ENCODE results near the gene CCDC127. TPM values are rescaled to one million over a fixed set of nuclear protein-coding genes. Genes with fewer than 3 reads are reported as not detected.
A peak's percentile ranks its signal among the peaks of the same experiment; 100 is the strongest.
"Not testable (repeated sequence)": the region's sequence is repeated elsewhere in the genome, so short reads cannot be mapped to it uniquely, and the experiment has no call there.

CCDC127 gene
- total RNA-seq, result 1 to 10 TPM; 2.7 to 7.8 TPM

- Histone ChIP-seq H3K27ac (peak within 1 kb of the TSS; percentile 75 to 86), H3K4me3 (peak within 1 kb of the TSS; percentile 99), H3K4me1 (ENCODE audit: control insufficient read depth in 1 of 2, low read depth in 2 of 2) (peaks cover 3 to 35% of the 10 kb centered on the region in 2 donors)
- ATAC-seq (ENCODE audit: insufficient number of reproducible peaks, low FRiP score, low read depth), result peak; percentile 94
- peak; percentile 84 for DNase-seq (ENCODE audit: low spot score)
- peak; percentile 22 for TF ChIP-seq CTCF (IDR thresholded peaks at IDR 0.05)
- not testable (repeated sequence) for H3K9me3 ChIP-seq; H3K27me3 ChIP-seq (replicated peaks; ENCODE audit: insufficient read depth); H3K36me3 ChIP-seq
These were observed at the start of gene CCDC127, which contains the start of gene SDHA for GRCh38 chr5:217494-218456. Gene CCDC127 (minus strand): TSS chr5:218153. CDS start chr5:216849, 1,304 bp downstream. Gene SDHA (plus strand): TSS chr5:218320. CDS start chr5:218356, 36 bp downstream.

GRCh38 chr5:267716-268115 is 49.8 kb upstream of the CCDC127 start:
- Histone ChIP-seq H3K4me3 (no peak overlapping the region), H3K9me3 (no peaks in the 10 kb centered on the region), H3K27ac (no peak overlapping the region), H3K27me3 (replicated peaks; ENCODE audit: insufficient read depth) (no peaks in the 10 kb centered on the region), H3K36me3 (peaks cover 12% of the 10 kb centered on the region), H3K4me1 (ENCODE audit: control insufficient read depth in 1 of 2, low read depth in 2 of 2) (peaks cover 0 to 6% of the 10 kb centered on the region in 2 donors)
- no peak for TF ChIP-seq CTCF (IDR thresholded peaks at IDR 0.05)
- no peak for ATAC-seq (ENCODE audit: insufficient number of reproducible peaks, low FRiP score, low read depth)
- no peak for DNase-seq (ENCODE audit: low spot score)

- not testable (repeated sequence) for H3K4me1 ChIP-seq (ENCODE audit: control insufficient read depth in 1 of 2, low read depth in 2 of 2); ATAC-seq (ENCODE audit: insufficient number of reproducible peaks, low FRiP score, low read depth); H3K27ac ChIP-seq; H3K27me3 ChIP-seq (replicated peaks; ENCODE audit: insufficient read depth); DNase-seq (ENCODE audit: low spot score); H3K4me3 ChIP-seq; H3K9me3 ChIP-seq
- H3K36me3 ChIP-seq, result peaks cover 12% of the 10 kb centered on the region
These were observed 48.5 kb upstream of the CCDC127 start for GRCh38 chr5:266311-267026.

GRCh38 chr5:264338-264737 is 46.4 kb upstream of the CCDC127 start:
- TF ChIP-seq CTCF (IDR thresholded peaks at IDR 0.05), result no peak
- ATAC-seq (ENCODE audit: insufficient number of reproducible peaks, low FRiP score, low read depth) (no peak), DNase-seq (ENCODE audit: low spot score) (no peak)
- Histone ChIP-seq H3K27ac (no peak overlapping the region), H3K9me3 (no peaks in the 10 kb centered on the region), H3K27me3 (replicated peaks; ENCODE audit: insufficient read depth) (no peaks in the 10 kb centered on the region), H3K4me1 (ENCODE audit: control insufficient read depth in 1 of 2, low read depth in 2 of 2) (no peaks in the 10 kb centered on the region), H3K36me3 (peaks cover 12% of the 10 kb centered on the region), H3K4me3 (no peak overlapping the region)

GRCh38 chr5:263275-263974 is 45.5 kb upstream of the CCDC127 start:
- H3K4me3 ChIP-seq; DNase-seq (ENCODE audit: low spot score); H3K27ac ChIP-seq; H3K9me3 ChIP-seq; ATAC-seq (ENCODE audit: insufficient number of reproducible peaks, low FRiP score, low read depth); H3K27me3 ChIP-seq (replicated peaks; ENCODE audit: insufficient read depth); H3K4me1 ChIP-seq (ENCODE audit: control insufficient read depth in 1 of 2, low read depth in 2 of 2): not testable (repeated sequence)
- H3K36me3 ChIP-seq, result peaks cover 15% of the 10 kb centered on the region
